ACC112 (cell line): Measurements from ENCODE around the gene DNMT3A.

Experiments
- H2AFZ ChIP-seq: fragments of 200-600 bp; sonication (generic); one replicate; pipeline ENCODE4 v1.6.0; 2017; ENCODE audit warnings: antibody characterized with exemption, low read length; ENCODE audit not compliant: unreplicated experiment
- H3K27ac ChIP-seq: fragments of 200-600 bp; sonication (generic); 2 replicates; pipeline ENCODE4 v1.5.1; 2014; ENCODE audit warnings: low read depth, mild to moderate bottlenecking, antibody characterized with exemption, low read length, moderate library complexity
- H3K27me3 ChIP-seq: fragments of 200-600 bp; sonication (generic); 2 replicates; pipeline ENCODE4 v1.6.1; 2014; ENCODE audit warnings: mild to moderate bottlenecking, antibody characterized with exemption, low read length, moderate library complexity, mixed read lengths; ENCODE audit not compliant: insufficient read depth
- H3K36me3 ChIP-seq: fragments of 200-600 bp; sonication (generic); 2 replicates; pipeline ENCODE4 v1.6.1; 2016; ENCODE audit warnings: mild to moderate bottlenecking, antibody characterized with exemption, low read length, moderate library complexity, mixed read lengths; ENCODE audit not compliant: insufficient read depth
- H3K4me1 ChIP-seq: fragments of 200-600 bp; sonication (generic); one replicate; pipeline ENCODE4 v1.6.1; 2016; ENCODE audit warnings: low read length, mixed read lengths; ENCODE audit not compliant: insufficient read depth, unreplicated experiment, control insufficient read depth
- H3K4me3 ChIP-seq: fragments of 200-600 bp; sonication (generic); 2 replicates; pipeline ENCODE4 v1.5.1; 2014; ENCODE audit warnings: mild to moderate bottlenecking, low read depth, low read length
- H3K79me2 ChIP-seq: fragments of 200-600 bp; sonication (generic); one replicate; pipeline ENCODE4 v1.6.0; 2016; ENCODE audit warnings: low read length; ENCODE audit not compliant: control insufficient read depth, unreplicated experiment, insufficient read depth

The DNMT3A gene

DNA sequence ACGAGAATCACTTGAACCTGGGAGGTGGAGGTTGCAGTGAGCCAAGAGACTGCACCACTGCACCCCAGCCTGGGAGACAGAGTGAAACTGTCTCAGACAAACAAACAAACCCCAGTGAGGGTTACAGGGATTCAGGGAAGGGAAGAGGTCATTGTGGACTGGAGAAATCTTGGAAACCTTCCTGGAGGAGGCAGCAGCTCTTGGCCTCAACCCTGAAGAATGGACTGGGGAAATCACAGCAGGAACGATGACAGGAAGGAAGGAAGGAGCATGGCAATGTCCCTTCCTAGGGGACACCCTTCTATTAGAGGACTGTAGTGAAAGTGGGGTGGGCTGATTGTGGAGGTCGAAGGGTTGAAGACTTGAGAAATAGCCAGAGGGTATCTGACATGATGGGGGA lies 72.5 kb downstream of the DNMT3A start:
- H3K4me1 ChIP-seq = peaks cover 4% of the 10 kb centered on the region
- H3K4me3 ChIP-seq = no peak overlapping the region
- H3K36me3 ChIP-seq = no peaks in the 10 kb centered on the region
- H3K27me3 ChIP-seq = no peaks in the 10 kb centered on the region
- H3K27ac ChIP-seq = no peak overlapping the region
- no peaks in the 10 kb centered on the region for H3K79me2 ChIP-seq
- H2AFZ ChIP-seq = no peak overlapping the region

DNA sequence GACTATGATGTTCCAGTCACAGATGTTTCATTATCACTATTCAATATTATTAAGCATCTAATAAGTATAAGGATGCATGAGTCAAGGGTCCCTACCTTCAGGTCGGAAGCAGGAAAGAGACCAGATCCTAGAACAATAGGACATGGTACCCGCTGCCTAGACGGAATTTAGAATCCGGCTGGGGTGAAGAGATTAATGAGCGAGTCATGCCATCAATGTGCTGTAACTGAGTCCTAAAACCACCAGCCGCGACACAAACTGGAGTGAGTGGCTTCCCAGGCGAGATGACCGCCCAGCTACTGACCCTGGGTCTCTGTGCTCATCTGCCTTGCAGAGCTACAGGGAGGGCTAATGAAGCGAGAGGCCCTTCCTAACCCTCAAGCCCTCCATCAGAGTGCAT lies 73.6 kb downstream of the DNMT3A start:
- Histone ChIP-seq H3K27ac (no peak overlapping the region), H3K79me2 (no peaks in the 10 kb centered on the region), H3K36me3 (no peaks in the 10 kb centered on the region), H3K27me3 (no peaks in the 10 kb centered on the region), H2AFZ (no peak overlapping the region), H3K4me1 (peaks cover 7% of the 10 kb centered on the region), H3K4me3 (no peak overlapping the region)

DNA sequence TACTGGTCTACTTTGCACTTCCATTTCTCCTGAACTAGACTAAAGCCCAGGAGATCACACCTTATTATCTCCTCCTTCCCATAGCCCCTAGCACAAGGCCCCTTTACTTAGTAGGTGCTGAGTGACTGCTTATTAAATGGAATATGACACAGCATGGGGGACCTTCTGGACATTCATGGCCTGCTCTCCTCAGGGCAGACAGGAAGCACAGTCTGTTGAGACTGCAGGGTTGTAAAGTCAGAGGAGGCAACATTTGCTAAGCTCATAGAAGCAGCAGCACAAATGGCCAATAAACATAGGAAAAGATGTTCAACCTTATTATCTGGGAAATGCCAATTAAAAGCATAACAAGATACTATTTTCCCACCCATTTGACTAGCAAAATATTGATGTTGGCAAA lies 75.3 kb downstream of the DNMT3A start:
- H2AFZ ChIP-seq = no peak overlapping the region
- no peak overlapping the region for H3K27ac ChIP-seq
- no peak overlapping the region for H3K4me3 ChIP-seq
- peaks cover 7% of the 10 kb centered on the region for H3K4me1 ChIP-seq
- H3K79me2 ChIP-seq = no peaks in the 10 kb centered on the region
- H3K27me3 ChIP-seq = no peaks in the 10 kb centered on the region
- H3K36me3 ChIP-seq = no peaks in the 10 kb centered on the region

- Histone ChIP-seq H3K79me2 (no peaks in the 10 kb centered on the region), H3K4me3 (no peak overlapping the region), H2AFZ (no peak overlapping the region), H3K4me1 (peaks cover 7% of the 10 kb centered on the region), H3K36me3 (no peaks in the 10 kb centered on the region), H3K27me3 (no peaks in the 10 kb centered on the region), H3K27ac (no peak overlapping the region)
Observed at GRCh38 chr2:25265802-25266201, 75.9 kb downstream of the DNMT3A start.

- peaks cover 7% of the 10 kb centered on the region for H3K4me1 ChIP-seq
- H3K27me3 ChIP-seq = no peaks in the 10 kb centered on the region
- no peak overlapping the region for H2AFZ ChIP-seq
- H3K79me2 ChIP-seq = no peaks in the 10 kb centered on the region
- H3K36me3 ChIP-seq = no peaks in the 10 kb centered on the region
- no peak overlapping the region for H3K4me3 ChIP-seq
- H3K27ac ChIP-seq = no peak overlapping the region
Observed at GRCh38 chr2:25265001-25265400, 76.7 kb downstream of the DNMT3A start.

DNA sequence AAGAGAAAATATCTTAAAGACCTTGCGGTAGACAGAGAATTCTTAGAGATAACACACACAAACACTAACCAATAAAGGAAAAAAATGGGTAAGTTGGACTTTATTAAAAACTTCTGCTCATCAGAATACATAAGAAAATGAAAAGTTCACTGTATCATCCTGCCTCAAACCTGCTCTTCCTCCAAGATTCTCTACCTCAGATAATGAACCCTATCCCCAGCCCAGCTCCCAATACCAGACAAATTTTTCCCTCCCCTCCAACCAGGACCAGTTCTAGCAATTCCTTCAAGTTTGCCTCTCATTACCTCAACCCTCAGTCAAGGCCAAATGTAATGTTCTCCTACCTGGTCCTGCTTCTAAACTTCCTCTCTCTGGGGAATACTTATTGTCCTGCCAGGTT lies 79.4 kb downstream of the DNMT3A start:
- H3K4me3 ChIP-seq = no peak overlapping the region
- no peaks in the 10 kb centered on the region for H3K79me2 ChIP-seq
- no peak overlapping the region for H3K27ac ChIP-seq
- no peaks in the 10 kb centered on the region for H3K36me3 ChIP-seq
- H2AFZ ChIP-seq = no peak overlapping the region
- H3K27me3 ChIP-seq = no peaks in the 10 kb centered on the region
- peaks cover 7% of the 10 kb centered on the region for H3K4me1 ChIP-seq

GRCh38 chr2:25259737-25260124 lies 82.0 kb downstream of the DNMT3A start:
- no peaks in the 10 kb centered on the region for H3K36me3 ChIP-seq
- H3K27ac ChIP-seq = no peak overlapping the region
- H2AFZ ChIP-seq = no peak overlapping the region
- no peak overlapping the region for H3K4me3 ChIP-seq
- no peaks in the 10 kb centered on the region for H3K79me2 ChIP-seq
- peaks cover 3% of the 10 kb centered on the region for H3K4me1 ChIP-seq
- no peaks in the 10 kb centered on the region for H3K27me3 ChIP-seq

DNA sequence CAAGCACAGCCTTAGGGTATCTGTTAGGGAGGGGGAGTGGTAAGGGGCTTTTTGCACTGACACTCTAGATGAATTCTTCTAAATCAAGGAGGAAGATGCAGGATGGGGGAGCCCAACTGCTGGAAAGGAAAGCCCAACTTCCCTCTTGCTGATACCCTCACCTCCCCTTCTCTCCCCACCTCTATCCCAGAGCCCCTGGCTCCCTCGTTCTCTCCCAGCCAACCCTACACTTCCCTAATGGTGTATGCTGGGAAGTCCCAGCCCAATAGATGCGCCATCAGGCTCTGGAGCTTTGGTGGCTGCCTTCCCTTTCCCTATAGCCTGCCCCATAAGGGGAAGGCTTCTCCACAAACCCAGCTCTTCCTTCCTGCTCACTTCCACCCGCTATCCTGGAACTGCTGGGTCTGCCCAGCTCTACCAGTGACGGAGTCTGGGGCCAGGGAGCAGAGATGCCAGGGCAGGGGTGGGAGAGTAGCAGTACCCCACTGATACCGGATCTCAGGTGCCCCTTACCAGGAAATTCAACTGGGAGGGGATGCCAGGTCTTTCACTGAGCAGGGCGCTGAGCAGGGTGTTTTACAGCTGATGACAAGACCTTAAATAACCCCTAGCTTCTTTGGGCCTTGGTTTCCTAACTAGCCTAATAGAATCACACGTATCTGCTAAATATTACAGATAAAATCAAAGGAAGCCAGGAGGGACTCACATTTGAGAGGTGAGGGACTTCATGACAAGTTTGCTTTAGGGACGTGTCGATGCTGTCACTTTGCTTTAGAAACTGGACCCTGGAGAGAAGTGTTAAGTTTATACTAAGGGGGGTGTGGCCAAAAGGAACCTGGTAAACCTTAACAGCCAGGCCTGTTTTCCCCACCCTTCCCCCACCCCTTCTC lies 82.6 kb downstream of the DNMT3A start:
- H3K27me3 ChIP-seq = no peaks in the 10 kb centered on the region
- H2AFZ ChIP-seq = no peak overlapping the region
- no peaks in the 10 kb centered on the region for H3K36me3 ChIP-seq
- no peak overlapping the region for H3K4me3 ChIP-seq
- H3K79me2 ChIP-seq = no peaks in the 10 kb centered on the region
- H3K27ac ChIP-seq = no peak overlapping the region
- H3K4me1 ChIP-seq = peaks cover 3% of the 10 kb centered on the region

GRCh38 chr2:25257931-25258846 lies 83.5 kb downstream of the DNMT3A start:
- Histone ChIP-seq H2AFZ (no peak overlapping the region), H3K79me2 (no peaks in the 10 kb centered on the region), H3K4me3 (no peak overlapping the region), H3K27ac (no peak overlapping the region), H3K4me1 (no peaks in the 10 kb centered on the region), H3K27me3 (no peaks in the 10 kb centered on the region), H3K36me3 (no peaks in the 10 kb centered on the region)

DNA sequence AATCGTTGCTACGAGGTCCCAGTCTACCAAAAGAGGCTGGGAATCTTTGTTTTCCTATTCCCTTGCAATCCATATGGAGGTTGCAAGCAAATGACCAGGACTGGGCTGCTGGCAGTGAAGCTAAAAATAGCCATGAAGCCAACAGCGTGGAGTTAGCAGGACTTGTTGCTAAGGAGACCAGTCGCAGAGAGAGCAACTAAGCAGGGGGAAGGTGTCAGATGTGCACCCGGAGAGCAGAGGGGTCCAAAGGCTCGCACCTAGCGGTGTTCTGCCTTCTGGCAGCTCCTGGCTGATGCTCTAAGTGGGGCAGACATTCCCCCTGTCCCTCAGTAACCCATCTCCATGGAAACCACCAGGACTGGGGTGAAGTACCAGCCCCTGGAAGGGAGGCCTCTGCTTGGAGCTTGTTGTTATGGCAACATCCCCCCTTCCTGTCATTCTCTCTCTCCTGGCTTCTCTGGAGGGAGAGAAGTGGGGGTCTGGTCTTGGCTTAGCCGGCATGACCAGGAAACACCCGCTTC lies 84.6 kb downstream of the DNMT3A start:
- Histone ChIP-seq H3K4me1 (no peaks in the 10 kb centered on the region), H3K36me3 (no peaks in the 10 kb centered on the region), H3K27ac (no peak overlapping the region), H3K27me3 (no peaks in the 10 kb centered on the region), H3K79me2 (no peaks in the 10 kb centered on the region), H3K4me3 (no peak overlapping the region), H2AFZ (no peak overlapping the region)
